Measurements from ENCODE around the gene BST2. TPM values are rescaled to one million over a fixed set of nuclear protein-coding genes. Genes with fewer than 3 reads are reported as not detected.

BST2 gene
- polyA plus RNA-seq (2012; rRNA removed): 5.7 and 5.9 TPM in 2 replicates
- polyA plus RNA-seq (2012; cell fraction: cytosol; rRNA removed): 4.8 and 6.0 TPM in 2 replicates
- polyA plus RNA-seq (2012; cell fraction: nucleus; rRNA removed): 1.4 and 2.9 TPM in 2 replicates

GRCh38 chr19:17405250-17406045 lies at the start of gene BST2:
Gene BST2 (minus strand): TSS chr19:17405630. CDS start chr19:17405575, 55 bp downstream.
- Histone ChIP-seq H3K4me3 (ENCODE audit: low read depth in 2 of 2, low read length in 1 of 2) (no peak within 1 kb of the TSS; a peak in 1 of 4 replicates), H4K20me1 (ENCODE audit: insufficient read depth) (no peaks in the 10 kb centered on the region), H3K9ac (no peak within 1 kb of the TSS), H3K27me3 (ENCODE audit: insufficient read depth) (no peaks in the 10 kb centered on the region), H3K27ac (ENCODE audit: low read depth in 2 of 2, low read length in 1 of 2) (peak within 1 kb of the TSS in 1 of 2 experiments; percentile 47; a peak in 1 of 4 replicates), H3K9me3 (no peaks in the 10 kb centered on the region), H2AFZ (ENCODE audit: low read depth) (no peak within 1 kb of the TSS; the same call in 1 of the 2 replicates), H3K79me2 (ENCODE audit: insufficient read depth) (no peaks in the 10 kb centered on the region), H3K9me2 (no peaks in the 10 kb centered on the region), H3K36me3 (replicated peaks in 1 of 2; ENCODE audit: control insufficient read depth in 1 of 2, insufficient read depth in 2 of 2, low read length in 1 of 2) (no peaks in the 10 kb centered on the region), H3F3A (replicated peaks; ENCODE audit: insufficient read depth) (no peaks in the 10 kb centered on the region), H3K4me1 (ENCODE audit: control insufficient read depth in 1 of 2, insufficient read depth in 2 of 2, low read depth in 1 of 2, low read length in 1 of 2) (peaks cover 0 to 23% of the 10 kb centered on the region in 2 experiments; a peak in 1 of 4 replicates), H3K4me2 (no peak within 1 kb of the TSS)
- POLR2A ChIA-PET: no interaction called here
- TF ChIP-seq FOXJ3 (CRISPR knock-in tag; IDR thresholded peaks at IDR 0.05) (no peak), NFIC (IDR thresholded peaks at IDR 0.05; ENCODE audit: borderline replicate concordance) (no peak), YY1 (IDR thresholded peaks at IDR 0.05; ENCODE audit: low read depth) (no peak), MAX (IDR thresholded peaks at IDR 0.05; ENCODE audit: low read depth) (no peak), CHD2 (IDR thresholded peaks at IDR 0.05; ENCODE audit: low read length, partially characterized antibody) (no peak), EP300 (IDR thresholded peaks at IDR 0.05; ENCODE audit: borderline replicate concordance in 1 of 2, low read depth in 1 of 2, low read length in 1 of 2) (no peak)
- CTCF ChIA-PET: interaction anchor here (1.3 to 1.5 kb wide), 2 partner anchors 14 to 19 kb away, joined by 4 to 8 read pairs; no protein-coding TSS in a partner anchor
- DNase-seq: peak; percentile 39
- WGBS (ENCODE audit: low lambda C conversion rate): 91% methylated on average over 12 of the region's 18 CpGs

- H3K9me2 ChIP-seq: no peaks in the 10 kb centered on the region
- no peak overlapping the region for H3K27ac ChIP-seq (ENCODE audit: low read depth in 2 of 2, low read length in 1 of 2)
- peaks cover 28% of the 10 kb centered on the region for H3K27me3 ChIP-seq (ENCODE audit: insufficient read depth)
- WGBS (ENCODE audit: low lambda C conversion rate): 6% methylated on average over 11 of the region's 13 CpGs
- no peak overlapping the region for H3K9ac ChIP-seq
- CTCF ChIA-PET: interaction anchor here (0.9 to 1.5 kb wide), 11 partner anchors 11 to 404 kb away, joined by 3 to 14 read pairs (median 3); no protein-coding TSS in a partner anchor
- POLR2A ChIA-PET: no interaction called here
- no peak overlapping the region for H2AFZ ChIP-seq (ENCODE audit: low read depth)
- no peaks in the 10 kb centered on the region for H3K36me3 ChIP-seq (replicated peaks in 1 of 2; ENCODE audit: control insufficient read depth in 1 of 2, insufficient read depth in 2 of 2, low read length in 1 of 2)
- no peaks in the 10 kb centered on the region for H3F3A ChIP-seq (replicated peaks; ENCODE audit: insufficient read depth)
- no peak overlapping the region for H3K4me2 ChIP-seq
- no peaks in the 10 kb centered on the region for H4K20me1 ChIP-seq (ENCODE audit: insufficient read depth)
- TF ChIP-seq FOXM1 (IDR thresholded peaks at IDR 0.05; ENCODE audit: low read depth) (no peak), REST (IDR thresholded peaks at IDR 0.05; ENCODE audit: low read depth, low read length) (no peak), SIN3A (IDR thresholded peaks at IDR 0.05; ENCODE audit: borderline replicate concordance, low read depth, low read length) (no peak), FOXJ3 (CRISPR knock-in tag; IDR thresholded peaks at IDR 0.05) (no peak), USF2 (IDR thresholded peaks at IDR 0.05; ENCODE audit: borderline replicate concordance, low read depth, low read length) (no peak), SMC3 (IDR thresholded peaks at IDR 0.05; ENCODE audit: low read depth, low read length) (no peak), YY1 (IDR thresholded peaks at IDR 0.05; ENCODE audit: low read depth) (no peak), ZBTB33 (IDR thresholded peaks at IDR 0.05; ENCODE audit: borderline replicate concordance, low read depth) (no peak), CTCF (IDR thresholded peaks at IDR 0.05) (no peak), POLR2AphosphoS5 (IDR thresholded peaks at IDR 0.05; ENCODE audit: low read depth, low read length) (no peak)
- H3K4me3 ChIP-seq (ENCODE audit: low read depth in 2 of 2, low read length in 1 of 2): no peak overlapping the region
- no peaks in the 10 kb centered on the region; a peak in 1 of 4 replicates for H3K4me1 ChIP-seq (ENCODE audit: control insufficient read depth in 1 of 2, insufficient read depth in 2 of 2, low read depth in 1 of 2, low read length in 1 of 2)
- H3K9me3 ChIP-seq: no peaks in the 10 kb centered on the region
- no peaks in the 10 kb centered on the region for H3K79me2 ChIP-seq (ENCODE audit: insufficient read depth)
- DNase-seq: peak; percentile 52
Measured at GRCh38 chr19:17454576-17455071, 49.2 kb upstream of the BST2 start.
